Suprapubic skin (tissue), 3 donors: ENCODE data around the gene ZBTB22.

Source experiments
- CTCF ChIP-seq, 2 donors: fragments of 200-600 bp in 1 of 2; fragments of 450-650 bp in 1 of 2; sonication (generic) in 1 of 2; IDR thresholded peaks; one replicate each; pipeline ENCODE4 v1.5.1; 2016 to 2019; ENCODE audit warnings: antibody characterized with exemption in 2 of 2, mild to moderate bottlenecking in 1 of 2, moderate library complexity in 1 of 2
- EP300 ChIP-seq: sonication (generic); formaldehyde crosslinking; IDR thresholded peaks from one replicate; pipeline ENCODE4 v1.6.1; 2017; ENCODE audit warnings: antibody characterized with exemption
- POLR2A ChIP-seq, 2 donors: fragments of 450-650 bp; IDR thresholded peaks; one replicate each; pipeline ENCODE4 v1.6.1; 2017; ENCODE audit warnings: antibody characterized with exemption in 2 of 2, mild to moderate bottlenecking in 2 of 2, moderate library complexity in 2 of 2

GRCh38 chr6:33330736-33331135 is 13.2 kb upstream of the ZBTB22 start:
- TF ChIP-seq EP300 (no peak), CTCF (IDR thresholded peaks at IDR 0.05) (no peak), POLR2A (IDR thresholded peaks at IDR 0.05) (no peak)
